Measurements from ENCODE around the gene RSL1D1. TPM values are rescaled to one million over a fixed set of nuclear protein-coding genes. Genes with fewer than 3 reads are reported as not detected.

The RSL1D1 gene
- total RNA-seq, 2 experiments from 2014 or later, result 358 to 377 TPM

DNA sequence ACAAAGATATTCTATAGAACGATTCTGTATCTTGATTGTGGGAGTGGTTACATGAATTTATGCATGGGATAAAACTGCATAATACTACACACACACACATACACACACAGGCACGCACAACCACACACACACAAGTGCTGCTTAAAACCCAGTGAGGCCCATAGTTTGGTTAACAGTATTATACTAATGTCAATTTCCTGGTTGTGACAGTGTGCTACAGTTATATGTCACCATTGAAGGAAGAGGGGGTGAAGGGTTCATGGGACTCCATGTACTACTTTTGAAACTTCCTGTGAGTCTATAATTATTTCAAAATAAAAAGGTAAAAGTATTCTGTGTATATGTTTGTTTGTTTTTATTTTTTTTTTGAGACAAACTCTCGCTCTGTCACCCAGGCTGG is 62.4 kb downstream of the RSL1D1 start:
- POLR2A ChIA-PET, result no interaction called here

DNA sequence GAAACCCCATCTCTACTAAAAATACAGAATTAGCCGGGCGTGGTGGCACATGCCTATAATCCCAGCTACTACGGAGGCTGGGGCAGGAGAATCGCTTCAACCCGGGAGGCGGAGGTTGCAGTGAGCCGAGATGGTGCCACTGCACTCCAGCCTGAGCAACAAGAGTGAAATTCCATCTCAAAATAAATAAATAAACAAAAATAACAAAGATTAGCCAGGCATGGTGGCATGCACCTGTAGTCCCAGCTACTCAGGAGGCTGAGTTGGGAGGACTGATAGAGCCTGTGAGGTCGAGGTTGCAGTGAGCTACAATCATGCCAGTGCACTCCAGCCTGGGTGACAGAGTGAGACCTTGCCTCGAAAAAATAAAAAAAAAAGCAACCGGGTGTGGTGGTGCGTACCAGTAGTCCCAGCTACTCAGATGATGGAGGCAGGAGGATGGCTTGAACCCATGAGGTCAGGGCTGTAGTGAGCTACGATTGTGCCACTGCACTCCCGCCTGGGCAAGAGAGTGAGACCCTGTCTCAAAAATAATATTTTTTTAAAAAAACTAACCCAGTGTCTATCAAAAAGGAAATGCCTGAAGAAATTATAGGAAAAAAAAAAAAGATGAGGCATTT is 66.3 kb downstream of the RSL1D1 start:
- ChIA-PET CTCF (interaction anchor here (0.7 to 3.0 kb wide), 2 partner anchors 12 to 17 kb away, joined by 3 to 15 read pairs; partner anchors contain the start of gene ZC3H7A), POLR2A (interaction anchor here (0.7 to 2.0 kb wide), 2 partner anchors 12 to 14 kb away, joined by 5 to 8 read pairs; partner anchors contain the start of gene ZC3H7A)

More for the DNA sequence above, 62.4 kb downstream of the RSL1D1 start:
- CTCF ChIA-PET, result no interaction called here

DNA sequence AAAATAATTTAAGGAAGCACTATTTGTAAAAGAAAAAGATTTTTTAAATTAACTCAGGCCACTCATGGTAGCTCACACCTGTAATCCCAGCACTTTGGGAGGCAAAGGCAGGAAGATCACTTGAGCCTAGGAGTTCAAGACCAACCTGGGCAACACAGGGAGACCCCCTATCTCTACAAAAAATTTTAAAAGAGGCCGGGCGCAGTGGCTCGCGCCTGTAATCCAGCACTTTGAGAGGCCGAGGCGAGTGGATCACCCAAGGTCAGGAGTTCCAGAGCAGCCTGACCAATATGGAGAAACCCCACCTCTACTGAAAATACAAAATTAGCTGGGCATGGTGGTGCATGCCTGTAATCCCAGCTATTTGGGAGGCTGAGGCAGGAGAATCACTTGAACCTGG is 67.0 kb downstream of the RSL1D1 start:
- ChIA-PET CTCF (interaction anchor here (3.0 kb wide), 1 partner anchor 13 kb away, joined by 15 read pairs; the partner anchor contains the start of gene ZC3H7A), POLR2A (interaction anchor here (1.3 to 2.0 kb wide), 3 partner anchors 11 to 42 kb away, joined by 3 to 8 read pairs (median 4); partner anchors contain the start of genes TXNDC11 and ZC3H7A)

DNA sequence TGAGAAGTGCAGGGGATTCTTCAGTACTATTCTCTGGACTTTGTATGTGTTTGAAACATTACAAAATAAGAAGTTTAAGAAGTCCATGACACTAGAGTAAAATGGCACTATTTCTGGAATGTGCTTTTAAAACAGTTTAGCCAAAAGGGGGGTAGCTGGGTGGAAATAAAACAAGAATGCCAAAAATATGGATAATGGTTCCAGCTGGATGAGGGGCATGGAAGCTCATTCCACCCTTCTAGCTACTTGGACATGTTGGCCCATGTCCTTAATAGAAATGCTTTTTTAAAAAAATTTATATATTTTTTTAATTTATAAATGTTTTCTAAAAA is 67.3 kb downstream of the RSL1D1 start:
- POLR2A ChIA-PET, result interaction anchor here (1.3 to 2.0 kb wide), 3 partner anchors 11 to 41 kb away, joined by 3 to 8 read pairs (median 4); partner anchors contain the start of genes TXNDC11 and ZC3H7A

More for the DNA sequence above, 67.3 kb downstream of the RSL1D1 start:
- CTCF ChIA-PET, result interaction anchor here (3.0 kb wide), 1 partner anchor 13 kb away, joined by 15 read pairs; the partner anchor contains the start of gene ZC3H7A

Other genes starting within 250 kb of the RSL1D1 start
- gene SNN, start 183.1 kb downstream of the RSL1D1 start, total RNA-seq, result 1 to 10 TPM; 5.6 to 6.2 TPM
- 10 to 100 TPM; 32.1 to 36.1 TPM for gene TXNDC11, start 108.7 kb downstream of the RSL1D1 start, total RNA-seq
- 10 to 100 TPM; 50.6 to 52.0 TPM for gene ZC3H7A, start 54.3 kb downstream of the RSL1D1 start, total RNA-seq
- gene GSPT1, start 64.4 kb upstream of the RSL1D1 start, total RNA-seq, result 100 to 1,000 TPM; 239 to 243 TPM
- 10 to 100 TPM in 1 of 2 experiments, 1 to 10 TPM in 1; 9.0 to 10.7 TPM for gene NPIPB2, start 90.5 kb upstream of the RSL1D1 start, total RNA-seq
- gene TNFRSF17, start 113.7 kb upstream of the RSL1D1 start, total RNA-seq, result not detected
- 10 to 100 TPM in 1 of 2 experiments, 1 to 10 TPM in 1; 9.2 to 12.8 TPM for gene SNX29, start 125.2 kb upstream of the RSL1D1 start, total RNA-seq